Activated CD4-positive, alpha-beta T cell treated with anti-CD3 and anti-CD28 coated beads for 36 hours (primary cell): Measurements from ENCODE around the gene CTSL. TPM values are rescaled to one million over a fixed set of nuclear protein-coding genes. Genes with fewer than 3 reads are reported as not detected.
"Not testable (repeated sequence)": the region's sequence is repeated elsewhere in the genome, so short reads cannot be mapped to it uniquely, and the experiment has no call there.

ENCODE experiments used
- ATAC-seq: fragments of 200-7000 bp; cut with Tn5 transposase; one replicate; pipeline ENCODE4 v1.10.0; 2021; ENCODE audit warnings: mild to moderate bottlenecking, moderate library complexity
- CTCF ChIA-PET: fragments of 350-600 bp; sonication (Branson Sonifier 250); formaldehyde crosslinking; loops from one replicate; lab custom pipeline; 2021; ENCODE audit warnings: antibody characterized with exemption; lab: Charles Lee
- POLR2A ChIA-PET: fragments of 350-600 bp; sonication (Branson Sonifier 250); formaldehyde crosslinking; loops from one replicate; lab custom pipeline; 2021; ENCODE audit warnings: antibody characterized with exemption, inconsistent platforms; lab: Charles Lee
- DNase-seq: peaks from one replicate; pipeline ENCODE4 v3.0.0-alpha.2; 2020
- H3K27ac Mint-ChIP-seq: one replicate; pipeline ENCODE4 v1.8.0; 2021; ENCODE audit warnings: mixed read lengths
- H3K27me3 Mint-ChIP-seq: one replicate; pipeline ENCODE4 v1.8.0; 2021; ENCODE audit warnings: mixed read lengths
- H3K36me3 Mint-ChIP-seq: one replicate; pipeline ENCODE4 v1.8.0; 2021; ENCODE audit warnings: low read depth, mixed read lengths
- H3K4me1 Mint-ChIP-seq: one replicate; pipeline ENCODE4 v1.8.0; 2021; ENCODE audit warnings: mixed read lengths
- H3K4me3 Mint-ChIP-seq: one replicate; pipeline ENCODE4 v1.8.0; 2021; ENCODE audit warnings: mild to moderate bottlenecking, moderate library complexity, mixed read lengths
- H3K9me3 Mint-ChIP-seq: one replicate; pipeline ENCODE4 v1.8.0; 2021; ENCODE audit warnings: low read depth, mixed read lengths
- intact Hi-C, 2 experiments: fragments of 100-400 bp; cut with DNase I in 1 of 2; cut with micrococcal nuclease in 1 of 2; formaldehyde crosslinking; loops; one replicate each; pipeline versions ENCODE4 v1.14.2 to v1.15.1; 2022 to 2024; cut with DNase I, micrococcal nuclease
- total RNA-seq, 2 experiments: library from RNA; stranded (reverse); gene quantifications; one replicate each; pipeline ENCODE4 v1.2.3, GENCODE V29; 2021

Gene CTSL
- total RNA-seq, 2 experiments from 2014 or later = 4.6 to 6.1 TPM

- H3K27me3 Mint-ChIP-seq, POLR2A ChIA-PET, CTCF ChIA-PET, H3K27ac Mint-ChIP-seq, intact Hi-C loops, H3K4me3 Mint-ChIP-seq, H3K9me3 Mint-ChIP-seq, ATAC-seq, DNase-seq, H3K36me3 Mint-ChIP-seq: not testable (repeated sequence)
- peaks cover 20% of the 10 kb centered on the region for H3K4me1 Mint-ChIP-seq
Observed at GRCh38 chr9:87744247-87744646, 18.3 kb downstream of the CTSL start.

GRCh38 chr9:87746186-87746585 is 20.3 kb downstream of the CTSL start:
- Mint-ChIP-seq H3K27me3 (peaks cover 6% of the 10 kb centered on the region), H3K4me1 (peaks cover 19% of the 10 kb centered on the region), H3K36me3 (no peaks in the 10 kb centered on the region), H3K9me3 (peaks cover 4% of the 10 kb centered on the region), H3K4me3 (no peak overlapping the region), H3K27ac (no peak overlapping the region)
- intact Hi-C loops = no loop called here
- ChIA-PET POLR2A (no interaction called here), CTCF (no interaction called here)
- no peak for ATAC-seq
- DNase-seq = no peak

GRCh38 chr9:87748881-87749280 is 23.0 kb downstream of the CTSL start:
- peaks cover 6% of the 10 kb centered on the region for H3K9me3 Mint-ChIP-seq
- ChIA-PET CTCF (no interaction called here), POLR2A (no interaction called here)
- ATAC-seq = no peak
- H3K4me1 Mint-ChIP-seq = peaks cover 2% of the 10 kb centered on the region
- intact Hi-C loops = no loop called here
- no peaks in the 10 kb centered on the region for H3K36me3 Mint-ChIP-seq
- H3K27me3 Mint-ChIP-seq = peaks cover 6% of the 10 kb centered on the region
- H3K27ac Mint-ChIP-seq = no peak overlapping the region
- no peak for DNase-seq
- H3K4me3 Mint-ChIP-seq = no peak overlapping the region

- ATAC-seq = no peak
- H3K27ac Mint-ChIP-seq = no peak overlapping the region
- peaks cover 2% of the 10 kb centered on the region for H3K4me1 Mint-ChIP-seq
Observed at GRCh38 chr9:87749335-87750035, 23.6 kb downstream of the CTSL start.

GRCh38 chr9:87750726-87751125 is 24.8 kb downstream of the CTSL start:
- no peak overlapping the region for H3K4me3 Mint-ChIP-seq
- intact Hi-C loops = no loop called here

More at GRCh38 chr9:87749335-87750035, 23.6 kb downstream of the CTSL start:
- ChIA-PET POLR2A (no interaction called here), CTCF (no interaction called here)
- no peak overlapping the region for H3K4me3 Mint-ChIP-seq
- no peak for DNase-seq
- H3K36me3 Mint-ChIP-seq = no peaks in the 10 kb centered on the region
- H3K9me3 Mint-ChIP-seq = peaks cover 6% of the 10 kb centered on the region
- peaks cover 6% of the 10 kb centered on the region for H3K27me3 Mint-ChIP-seq
- intact Hi-C loops = no loop called here

GRCh38 chr9:87751423-87751822 is 25.5 kb downstream of the CTSL start:
- H3K27me3 Mint-ChIP-seq = peaks cover 6% of the 10 kb centered on the region
- DNase-seq (no peak), ATAC-seq (no peak)
- CTCF ChIA-PET = no interaction called here
- H3K36me3 Mint-ChIP-seq = no peaks in the 10 kb centered on the region
- H3K4me3 Mint-ChIP-seq = no peak overlapping the region
- H3K9me3 Mint-ChIP-seq = peaks cover 6% of the 10 kb centered on the region
- H3K4me1 Mint-ChIP-seq = peaks cover 2% of the 10 kb centered on the region
- intact Hi-C loops = no loop called here
- POLR2A ChIA-PET = no interaction called here
- H3K27ac Mint-ChIP-seq = no peak overlapping the region

More at GRCh38 chr9:87750726-87751125, 24.8 kb downstream of the CTSL start:
- no peak for ATAC-seq
- Mint-ChIP-seq H3K4me1 (peaks cover 2% of the 10 kb centered on the region), H3K27ac (no peak overlapping the region), H3K36me3 (no peaks in the 10 kb centered on the region), H3K27me3 (peaks cover 6% of the 10 kb centered on the region), H3K9me3 (peaks cover 6% of the 10 kb centered on the region)
- ChIA-PET CTCF (interaction anchor here (1.0 kb wide), 1 partner anchor 62 kb away, joined by 4 read pairs; no protein-coding TSS in a partner anchor), POLR2A (no interaction called here)
- DNase-seq = no peak

- no peak for ATAC-seq
- DNase-seq = no peak
- Mint-ChIP-seq H3K4me1 (peaks cover 2% of the 10 kb centered on the region), H3K27me3 (peaks cover 6% of the 10 kb centered on the region), H3K9me3 (peaks cover 6% of the 10 kb centered on the region), H3K36me3 (no peaks in the 10 kb centered on the region), H3K4me3 (no peak overlapping the region), H3K27ac (no peak overlapping the region)
- POLR2A ChIA-PET = no interaction called here
- intact Hi-C loops = no loop called here
- CTCF ChIA-PET = no interaction called here
Observed at GRCh38 chr9:87751868-87752267, 25.9 kb downstream of the CTSL start.

GRCh38 chr9:87753313-87753712 is 27.4 kb downstream of the CTSL start:
- CTCF ChIA-PET = no interaction called here
- peaks cover 6% of the 10 kb centered on the region for H3K9me3 Mint-ChIP-seq
- no peak for ATAC-seq
- peaks cover 3% of the 10 kb centered on the region for H3K27me3 Mint-ChIP-seq
- peaks cover 2% of the 10 kb centered on the region for H3K4me1 Mint-ChIP-seq
- POLR2A ChIA-PET = no interaction called here
- no peak for DNase-seq
- no peak overlapping the region for H3K4me3 Mint-ChIP-seq
- intact Hi-C loops = no loop called here
- H3K36me3 Mint-ChIP-seq = no peaks in the 10 kb centered on the region
- H3K27ac Mint-ChIP-seq = no peak overlapping the region

- H3K27ac Mint-ChIP-seq, POLR2A ChIA-PET, H3K4me3 Mint-ChIP-seq, H3K36me3 Mint-ChIP-seq, ATAC-seq, H3K27me3 Mint-ChIP-seq, CTCF ChIA-PET, intact Hi-C loops, DNase-seq, H3K9me3 Mint-ChIP-seq, H3K4me1 Mint-ChIP-seq: not testable (repeated sequence)
Observed at GRCh38 chr9:87758330-87758729, 32.4 kb downstream of the CTSL start.

GRCh38 chr9:87759980-87760379 is 34.1 kb downstream of the CTSL start:
- CTCF ChIA-PET, H3K27me3 Mint-ChIP-seq, DNase-seq, intact Hi-C loops, POLR2A ChIA-PET, H3K9me3 Mint-ChIP-seq, ATAC-seq, H3K27ac Mint-ChIP-seq, H3K4me1 Mint-ChIP-seq, H3K36me3 Mint-ChIP-seq, H3K4me3 Mint-ChIP-seq: not testable (repeated sequence)

GRCh38 chr9:87760529-87760928 is 34.6 kb downstream of the CTSL start:
- CTCF ChIA-PET = no interaction called here
- ATAC-seq (no peak), DNase-seq (no peak)
- H3K27me3 Mint-ChIP-seq = peaks cover 2% of the 10 kb centered on the region
- no peak overlapping the region for H3K4me3 Mint-ChIP-seq
- no peak overlapping the region for H3K27ac Mint-ChIP-seq
- no peaks in the 10 kb centered on the region for H3K36me3 Mint-ChIP-seq
- H3K4me1 Mint-ChIP-seq = no peaks in the 10 kb centered on the region
- POLR2A ChIA-PET = no interaction called here
- no peaks in the 10 kb centered on the region for H3K9me3 Mint-ChIP-seq
- intact Hi-C loops = no loop called here

GRCh38 chr9:87763286-87763685 is 37.4 kb downstream of the CTSL start:
- Mint-ChIP-seq H3K9me3 (no peaks in the 10 kb centered on the region), H3K4me3 (no peak overlapping the region), H3K4me1 (peaks cover 2% of the 10 kb centered on the region), H3K36me3 (no peaks in the 10 kb centered on the region), H3K27ac (no peak overlapping the region), H3K27me3 (peaks cover 2% of the 10 kb centered on the region)
- no peak for ATAC-seq
- no peak for DNase-seq
- intact Hi-C loops = no loop called here
- POLR2A ChIA-PET = no interaction called here
- CTCF ChIA-PET = no interaction called here
